T47D (cell line): ENCODE measurements around the gene GAMT.

ENCODE experiments used
- DNase-seq, 2 experiments: peaks; one replicate each; pipeline versions ENCODE4 v3.0.0 to v3.0.0-alpha.2; 2011 to 2012; ENCODE audit warnings: low read depth in 1 of 2, low spot score in 1 of 2
- JUND ChIP-seq: IDR thresholded peaks from 2 replicates; pipeline ENCODE4 v1.6.1; 2012; ENCODE audit warnings: low read depth
- in situ Hi-C: cut with HindIII; loops from 2 replicates; pipeline ENCODE4 v1.10.0; 2016; ENCODE audit warnings: low sequenced_read_pairs, low pct_unique_long_range_greater_than_20kb

GAMT gene

GRCh38 chr19:1387684-1388636 lies 13.4 kb downstream of the GAMT start:
- DNase-seq: no peak
- in situ Hi-C loops: no loop called here
- TF ChIP-seq JUND: no peak

- in situ Hi-C loops: no loop called here
- TF ChIP-seq JUND: no peak
- DNase-seq: no peak
Observed at GRCh38 chr19:1386945-1387683, 14.2 kb downstream of the GAMT start.

- TF ChIP-seq JUND: no peak
- in situ Hi-C loops: no loop called here
Observed at GRCh38 chr19:1385816-1386215, 15.5 kb downstream of the GAMT start.

GRCh38 chr19:1384478-1385110 lies 16.7 kb downstream of the GAMT start:
- in situ Hi-C loops: no loop called here
- DNase-seq: no peak
- no peak for TF ChIP-seq JUND

More at GRCh38 chr19:1385816-1386215, 15.5 kb downstream of the GAMT start:
- DNase-seq: no peak

- no peak for TF ChIP-seq JUND
- no peak for DNase-seq
- in situ Hi-C loops: no loop called here
Observed at GRCh38 chr19:1384085-1384462, 17.3 kb downstream of the GAMT start.

GRCh38 chr19:1383312-1384084 lies 17.8 kb downstream of the GAMT start, which contains the start of gene NDUFS7:
Gene NDUFS7, plus strand, starts transcription at chr19:1383907. Its CDS starts 20 bp downstream, at chr19:1383927.
- no peak for TF ChIP-seq JUND
- in situ Hi-C loops: no loop called here
- peak in 1 of 2 experiments; percentile 90 for DNase-seq

- no peak for DNase-seq
- TF ChIP-seq JUND: no peak
- in situ Hi-C loops: no loop called here
Observed at GRCh38 chr19:1383017-1383311, 18.4 kb downstream of the GAMT start.

DNA sequence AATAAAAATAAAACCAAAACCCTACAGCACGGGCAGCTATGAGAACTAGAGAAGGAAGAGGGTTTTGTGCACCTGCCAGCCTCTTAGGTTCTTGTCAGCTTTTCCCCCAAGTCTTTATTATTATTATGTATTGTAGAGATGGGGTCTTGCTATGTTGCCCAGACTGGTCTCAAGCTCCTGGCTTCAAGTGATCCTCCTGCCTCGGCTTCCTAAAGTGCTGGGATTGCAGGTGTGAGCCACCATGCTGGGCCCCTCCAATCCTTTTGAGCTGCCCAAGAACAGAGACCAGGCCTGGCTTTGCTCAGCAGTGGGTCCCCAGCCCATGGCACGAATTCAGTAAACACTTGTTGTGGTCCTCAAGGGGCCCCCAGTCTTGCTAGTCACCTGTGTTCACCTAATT lies 19.1 kb downstream of the GAMT start:
- in situ Hi-C loops: no loop called here
- DNase-seq: no peak
- no peak for TF ChIP-seq JUND

DNA sequence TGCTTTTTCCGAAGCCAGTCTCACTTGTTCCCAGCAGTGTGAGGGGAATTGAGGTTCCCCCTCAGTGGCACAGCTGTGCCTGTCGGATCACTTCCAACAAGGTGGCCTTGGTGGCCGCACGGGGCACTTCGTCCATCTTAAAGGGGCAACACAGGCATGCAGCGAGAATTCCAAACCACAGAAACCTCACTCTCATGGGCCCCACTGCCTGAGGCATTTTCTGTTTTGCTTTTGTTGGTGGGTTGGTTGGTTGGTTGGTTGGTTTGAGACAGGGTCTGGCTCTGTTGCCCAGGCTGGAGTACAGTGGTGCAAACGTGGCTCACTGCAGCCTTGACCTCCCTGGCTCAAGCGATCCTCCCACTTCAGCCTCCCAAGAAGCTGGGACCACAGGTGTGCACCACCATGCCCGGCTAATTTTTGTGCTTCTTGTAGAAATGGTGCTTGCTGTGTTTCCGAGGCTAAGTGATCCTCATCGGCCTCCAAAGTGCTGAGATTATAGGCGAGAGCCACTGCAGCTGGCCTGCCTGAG lies 21.3 kb downstream of the GAMT start:
- TF ChIP-seq JUND: no peak
- in situ Hi-C loops: no loop called here
- no peak for DNase-seq

- in situ Hi-C loops: no loop called here
- TF ChIP-seq JUND: no peak
- DNase-seq: no peak
Observed at GRCh38 chr19:1379126-1379905, 22.0 kb downstream of the GAMT start.
